Osteoblast (primary cell): Measurements from ENCODE around the gene MPZL1. TPM values are rescaled to one million over a fixed set of nuclear protein-coding genes. Genes with fewer than 3 reads are reported as not detected.

Experiments used
- DNase-seq: peaks from one replicate; pipeline ENCODE4 v3.0.0; 2011; ENCODE audit warnings: low spot score, mixed read lengths; ENCODE audit not compliant: insufficient read length; ENCODE audit errors: missing footprints
- H2AFZ ChIP-seq: 2 replicates; pipeline ENCODE4 v1.6.0; 2011; ENCODE audit warnings: mild to moderate bottlenecking, low read length
- H3K27ac ChIP-seq: 2 replicates; pipeline ENCODE4 v1.5.1; 2011; ENCODE audit warnings: mild to moderate bottlenecking, low read depth, low read length, moderate library complexity
- H3K27me3 ChIP-seq: 2 replicates; pipeline ENCODE4 v1.6.0; 2012; ENCODE audit warnings: mild to moderate bottlenecking, control low read depth, inconsistent platforms, low read length, moderate library complexity; ENCODE audit not compliant: insufficient read depth
- H3K36me3 ChIP-seq: 2 replicates; pipeline ENCODE4 v1.5.1; 2011; ENCODE audit warnings: mild to moderate bottlenecking, low read length, control low read depth, moderate library complexity; ENCODE audit not compliant: insufficient read depth
- H3K4me1 ChIP-seq: 2 replicates; pipeline ENCODE4 v1.5.1; 2011; ENCODE audit warnings: mild to moderate bottlenecking, low read length, control low read depth, moderate library complexity; ENCODE audit not compliant: insufficient read depth
- H3K4me2 ChIP-seq: 2 replicates; pipeline ENCODE4 v1.6.0; 2011; ENCODE audit warnings: mild to moderate bottlenecking, low read length; ENCODE audit not compliant: insufficient read depth
- H3K4me3 ChIP-seq: fragments of 200-600 bp; sonication (generic); 3 replicates; pipeline ENCODE4 v1.5.1; 2012; ENCODE audit warnings: mild to moderate bottlenecking, low read length, inconsistent platforms; ENCODE audit not compliant: insufficient read depth
- H3K79me2 ChIP-seq: 2 replicates; pipeline ENCODE4 v1.6.0; 2012; ENCODE audit warnings: mild to moderate bottlenecking, low read length, control low read depth, inconsistent platforms; ENCODE audit not compliant: insufficient read depth
- H3K9me3 ChIP-seq: 2 replicates; pipeline ENCODE4 v1.5.1; 2011; ENCODE audit warnings: low read depth, low read length, control low read depth
- H4K20me1 ChIP-seq: 2 replicates; pipeline ENCODE4 v1.6.0; 2012; ENCODE audit warnings: mild to moderate bottlenecking, low read length, control low read depth; ENCODE audit not compliant: insufficient read depth
- CTCF ChIP-seq: IDR thresholded peaks from 2 replicates; pipeline ENCODE4 v1.5.1; 2011; ENCODE audit warnings: mild to moderate bottlenecking, low read depth, low read length, moderate library complexity; ENCODE audit errors: extremely low read depth
- total RNA-seq: library from RNA; depleted of rRNA; stranded (reverse); fragments of >200 nt; gene quantifications from 2 replicates; pipeline ENCODE4 v1.2.3, GENCODE V29; 2012

MPZL1 gene
- total RNA-seq, 1 donor: 189 TPM

- H4K20me1 ChIP-seq: peaks cover 36% of the 10 kb centered on the region
Observed at GRCh38 chr1:167750641-167751040, 28.9 kb downstream of the MPZL1 start.

GRCh38 chr1:167751676-167752075, 29.9 kb downstream of the MPZL1 start:
- no peak for DNase-seq
- peaks cover 93% of the 10 kb centered on the region for H3K79me2 ChIP-seq
- H3K4me3 ChIP-seq: no peak overlapping the region
- H3K4me2 ChIP-seq: peak overlapping the region; percentile 76
- H4K20me1 ChIP-seq: peaks cover 38% of the 10 kb centered on the region
- peaks cover 53% of the 10 kb centered on the region for H3K4me1 ChIP-seq
- TF ChIP-seq CTCF: no peak
- H3K27me3 ChIP-seq: no peaks in the 10 kb centered on the region
- H2AFZ ChIP-seq: no peak overlapping the region
- no peaks in the 10 kb centered on the region for H3K36me3 ChIP-seq
- H3K9me3 ChIP-seq: no peaks in the 10 kb centered on the region
- H3K27ac ChIP-seq: peak overlapping the region; percentile 57

More at GRCh38 chr1:167750641-167751040, 28.9 kb downstream of the MPZL1 start:
- H2AFZ ChIP-seq: no peak overlapping the region
- peaks cover 93% of the 10 kb centered on the region for H3K79me2 ChIP-seq
- no peak for TF ChIP-seq CTCF
- no peak for DNase-seq
- H3K36me3 ChIP-seq: no peaks in the 10 kb centered on the region
- no peaks in the 10 kb centered on the region for H3K27me3 ChIP-seq
- no peak overlapping the region for H3K4me3 ChIP-seq
- no peaks in the 10 kb centered on the region for H3K9me3 ChIP-seq
- H3K4me2 ChIP-seq: no peak overlapping the region
- H3K27ac ChIP-seq: no peak overlapping the region
- H3K4me1 ChIP-seq: peaks cover 61% of the 10 kb centered on the region

- H3K4me1 ChIP-seq: peaks cover 46% of the 10 kb centered on the region
- peaks cover 38% of the 10 kb centered on the region for H4K20me1 ChIP-seq
- H3K36me3 ChIP-seq: no peaks in the 10 kb centered on the region
- peak overlapping the region; percentile 57 for H3K27ac ChIP-seq
- TF ChIP-seq CTCF: no peak
- H3K4me3 ChIP-seq: no peak overlapping the region
- peak overlapping the region; percentile 76 for H3K4me2 ChIP-seq
- H3K27me3 ChIP-seq: no peaks in the 10 kb centered on the region
- H2AFZ ChIP-seq: no peak overlapping the region
- H3K79me2 ChIP-seq: peaks cover 92% of the 10 kb centered on the region
- no peaks in the 10 kb centered on the region for H3K9me3 ChIP-seq
- no peak for DNase-seq
Observed at GRCh38 chr1:167752219-167752985, 30.6 kb downstream of the MPZL1 start.

GRCh38 chr1:167755654-167756053, 33.9 kb downstream of the MPZL1 start:
- no peak for DNase-seq
- H3K9me3 ChIP-seq: no peaks in the 10 kb centered on the region
- H3K27me3 ChIP-seq: no peaks in the 10 kb centered on the region
- no peak overlapping the region for H3K27ac ChIP-seq
- no peak overlapping the region for H2AFZ ChIP-seq
- TF ChIP-seq CTCF: no peak
- no peak overlapping the region for H3K4me3 ChIP-seq
- H3K4me2 ChIP-seq: no peak overlapping the region
- H4K20me1 ChIP-seq: peaks cover 47% of the 10 kb centered on the region
- peaks cover 4% of the 10 kb centered on the region for H3K36me3 ChIP-seq
- peaks cover 91% of the 10 kb centered on the region for H3K79me2 ChIP-seq
- peaks cover 25% of the 10 kb centered on the region for H3K4me1 ChIP-seq
